GM12878 (cell line): ENCODE results near the gene VMO1.

Experiments
- ASH2L ChIP-seq: fragments of 300-600, 200-600 bp; sonication (generic); IDR thresholded peaks from 2 replicates; pipeline ENCODE4 v1.6.1; 2017; ENCODE audit warnings: low read depth, mild to moderate bottlenecking, borderline replicate concordance
- EP300 ChIP-seq, 2 experiments: fragments of 150-350 bp in 1 of 2; IDR thresholded peaks; 2 replicates each; pipeline ENCODE4 v1.6.1; 2011 to 2012; ENCODE audit warnings: low read depth in 2 of 2, low read length in 2 of 2, borderline replicate concordance in 1 of 2, improper control_type of control experiment in 1 of 2, inconsistent platforms in 1 of 2; ENCODE audit not compliant: control insufficient read depth in 1 of 2
- FOXM1 ChIP-seq: IDR thresholded peaks from 2 replicates; pipeline ENCODE4 v1.6.1; 2012; ENCODE audit warnings: low read depth, mild to moderate bottlenecking, inconsistent platforms, low read length, moderate library complexity
- JUND ChIP-seq: IDR thresholded peaks from 2 replicates; pipeline ENCODE4 v1.6.1; 2012; ENCODE audit warnings: low read depth, mild to moderate bottlenecking, low read length, improper control_type of control experiment, moderate library complexity
- MAX ChIP-seq: IDR thresholded peaks from 2 replicates; pipeline ENCODE4 v1.6.1; 2012; ENCODE audit warnings: low read depth, low read length, improper control_type of control experiment
- MLLT1 ChIP-seq: fragments of 450-650 bp; IDR thresholded peaks from 2 replicates; pipeline ENCODE4 v1.6.1; 2016; ENCODE audit warnings: mild to moderate bottlenecking
- POLR2A ChIP-seq: IDR thresholded peaks from 2 replicates; pipeline ENCODE4 v1.6.1; 2011; ENCODE audit warnings: low read depth, mild to moderate bottlenecking, low read length
- RAD21 ChIP-seq: IDR thresholded peaks from 2 replicates; pipeline ENCODE4 v1.6.1; 2011; ENCODE audit warnings: mild to moderate bottlenecking, low read depth, low read length, moderate library complexity; ENCODE audit not compliant: insufficient read depth
- SIN3A ChIP-seq: IDR thresholded peaks from 2 replicates; pipeline ENCODE4 v1.6.1; 2012; ENCODE audit warnings: low read depth, low read length, improper control_type of control experiment
- SUZ12 ChIP-seq: fragments of 200-600 bp; sonication (generic); IDR thresholded peaks from one replicate; pipeline ENCODE4 v1.6.1; 2018; ENCODE audit warnings: antibody characterized with exemption, mild to moderate bottlenecking; ENCODE audit not compliant: unreplicated experiment
- ZBTB11 ChIP-seq: fragments of 450-650 bp; formaldehyde crosslinking; IDR thresholded peaks from 2 replicates; pipeline ENCODE4 v1.5.0; 2022; ENCODE audit warnings: mild to moderate bottlenecking, missing genetic modification characterization
- TF ChIP-seq, protein P1 (sequence below), 3 experiments: IDR thresholded peaks in 2 of 3; conservative IDR thresholded peaks in 1 of 3; 2 replicates each; pipeline ENCODE4 v1.5.1; 2011; ENCODE audit warnings: low read depth in 3 of 3, low read length in 3 of 3, mild to moderate bottlenecking in 3 of 3, control low read depth in 2 of 3, moderate library complexity in 2 of 3, inconsistent platforms in 1 of 3, mixed read lengths in 1 of 3; ENCODE audit not compliant: control insufficient read depth in 2 of 3, insufficient read depth in 1 of 3; ENCODE audit errors: extremely low read depth in 1 of 3

GRCh38 chr17:4818276-4818675, 32.1 kb upstream of the VMO1 start:
- TF ChIP-seq POLR2A = no peak
- TF ChIP-seq ZBTB11 (CRISPR knock-in tag) = no peak
- TF ChIP-seq SUZ12 = no peak
- TF ChIP-seq SIN3A = no peak
- TF ChIP-seq, protein P1, sequence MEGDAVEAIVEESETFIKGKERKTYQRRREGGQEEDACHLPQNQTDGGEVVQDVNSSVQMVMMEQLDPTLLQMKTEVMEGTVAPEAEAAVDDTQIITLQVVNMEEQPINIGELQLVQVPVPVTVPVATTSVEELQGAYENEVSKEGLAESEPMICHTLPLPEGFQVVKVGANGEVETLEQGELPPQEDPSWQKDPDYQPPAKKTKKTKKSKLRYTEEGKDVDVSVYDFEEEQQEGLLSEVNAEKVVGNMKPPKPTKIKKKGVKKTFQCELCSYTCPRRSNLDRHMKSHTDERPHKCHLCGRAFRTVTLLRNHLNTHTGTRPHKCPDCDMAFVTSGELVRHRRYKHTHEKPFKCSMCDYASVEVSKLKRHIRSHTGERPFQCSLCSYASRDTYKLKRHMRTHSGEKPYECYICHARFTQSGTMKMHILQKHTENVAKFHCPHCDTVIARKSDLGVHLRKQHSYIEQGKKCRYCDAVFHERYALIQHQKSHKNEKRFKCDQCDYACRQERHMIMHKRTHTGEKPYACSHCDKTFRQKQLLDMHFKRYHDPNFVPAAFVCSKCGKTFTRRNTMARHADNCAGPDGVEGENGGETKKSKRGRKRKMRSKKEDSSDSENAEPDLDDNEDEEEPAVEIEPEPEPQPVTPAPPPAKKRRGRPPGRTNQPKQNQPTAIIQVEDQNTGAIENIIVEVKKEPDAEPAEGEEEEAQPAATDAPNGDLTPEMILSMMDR (IDR thresholded peaks at IDR 0.05 in 2 of 3, conservative IDR thresholded peaks at IDR 0.05 in 1 of 3; ENCODE audit: control insufficient read depth in 2 of 3, extremely low read depth in 1 of 3, insufficient read depth in 1 of 3, low read depth in 3 of 3, low read length in 3 of 3) = no peak
- no peak for TF ChIP-seq MAX
- no peak for TF ChIP-seq ASH2L
- TF ChIP-seq FOXM1 = no peak
- no peak for TF ChIP-seq MLLT1
- TF ChIP-seq RAD21 = no peak
- TF ChIP-seq JUND = no peak
- no peak for TF ChIP-seq EP300 (IDR thresholded peaks at IDR 0.05; ENCODE audit: borderline replicate concordance in 1 of 2, control insufficient read depth in 1 of 2, low read depth in 2 of 2, low read length in 2 of 2)
